ENCODE results near the gene PRDX6. TPM values are rescaled to one million over a fixed set of nuclear protein-coding genes. Genes with fewer than 3 reads are reported as not detected.

Gene PRDX6
- total and polyA plus RNA-seq, 7 donors: 369 to 592 (median 529) TPM

DNA sequence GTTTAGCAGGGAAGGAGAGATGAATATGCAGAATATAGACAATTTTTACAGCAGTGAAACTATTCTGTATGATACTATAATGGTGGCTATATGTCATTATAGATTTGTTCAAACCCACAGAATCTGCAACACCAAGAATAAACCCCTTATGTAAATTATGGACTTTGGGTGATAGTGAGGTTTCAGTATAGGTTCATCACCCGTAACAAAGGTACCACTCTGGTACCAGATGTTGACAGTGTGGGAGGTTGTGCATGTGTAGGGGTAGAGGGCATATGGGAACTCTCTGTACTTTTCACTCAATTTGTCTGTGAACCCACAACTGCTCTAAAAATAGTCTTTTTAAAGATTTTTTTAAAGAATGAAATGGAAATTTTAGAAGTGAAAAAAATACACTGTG, 29.9 kb upstream of the PRDX6 start:
- intact Hi-C loops (cut with DNase I): no loop called here
- DNase-seq: no peak
- TF ChIP-seq, protein P1, sequence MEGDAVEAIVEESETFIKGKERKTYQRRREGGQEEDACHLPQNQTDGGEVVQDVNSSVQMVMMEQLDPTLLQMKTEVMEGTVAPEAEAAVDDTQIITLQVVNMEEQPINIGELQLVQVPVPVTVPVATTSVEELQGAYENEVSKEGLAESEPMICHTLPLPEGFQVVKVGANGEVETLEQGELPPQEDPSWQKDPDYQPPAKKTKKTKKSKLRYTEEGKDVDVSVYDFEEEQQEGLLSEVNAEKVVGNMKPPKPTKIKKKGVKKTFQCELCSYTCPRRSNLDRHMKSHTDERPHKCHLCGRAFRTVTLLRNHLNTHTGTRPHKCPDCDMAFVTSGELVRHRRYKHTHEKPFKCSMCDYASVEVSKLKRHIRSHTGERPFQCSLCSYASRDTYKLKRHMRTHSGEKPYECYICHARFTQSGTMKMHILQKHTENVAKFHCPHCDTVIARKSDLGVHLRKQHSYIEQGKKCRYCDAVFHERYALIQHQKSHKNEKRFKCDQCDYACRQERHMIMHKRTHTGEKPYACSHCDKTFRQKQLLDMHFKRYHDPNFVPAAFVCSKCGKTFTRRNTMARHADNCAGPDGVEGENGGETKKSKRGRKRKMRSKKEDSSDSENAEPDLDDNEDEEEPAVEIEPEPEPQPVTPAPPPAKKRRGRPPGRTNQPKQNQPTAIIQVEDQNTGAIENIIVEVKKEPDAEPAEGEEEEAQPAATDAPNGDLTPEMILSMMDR (IDR thresholded peaks at IDR 0.05): no peak

DNA sequence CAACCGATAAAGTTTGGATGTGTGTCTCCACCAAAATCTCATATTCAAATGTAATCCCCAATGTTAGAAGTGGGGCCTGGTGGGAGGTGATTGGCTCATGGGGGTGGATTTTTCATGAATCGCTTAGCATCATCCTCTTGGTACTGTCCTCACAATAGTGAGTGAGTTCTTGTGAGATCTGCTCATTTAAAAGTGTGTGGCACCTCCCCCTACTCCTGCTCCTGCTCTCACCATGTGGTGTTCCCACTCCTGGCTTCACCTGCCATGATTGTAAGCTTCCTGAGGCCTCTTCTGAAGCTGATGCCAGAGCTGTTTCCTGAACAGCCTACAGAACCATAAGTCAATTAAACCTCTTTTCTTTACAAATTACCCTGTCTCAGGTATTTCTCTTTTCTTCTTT, 28.2 kb upstream of the PRDX6 start:
- H3K4me1 ChIP-seq: no peaks in the 10 kb centered on the region
- WGBS, 3 donors: 98% methylated on average over 2 of the region's 2 CpGs
- ATAC-seq (no peak), DNase-seq (no peak)
- H3K36me3 ChIP-seq (ENCODE audit: insufficient read depth in 1 of 2, low read depth in 1 of 2): no peaks in the 10 kb centered on the region
- intact Hi-C loops (cut with DNase I): no loop called here
- no peaks in the 10 kb centered on the region for H3K27me3 ChIP-seq (ENCODE audit: insufficient read depth in 3 of 3, low read length in 2 of 3)
- no peak overlapping the region for H3K4me3 ChIP-seq
- no peaks in the 10 kb centered on the region for H3K9me3 ChIP-seq
- H3K27ac ChIP-seq: no peak overlapping the region
- TF ChIP-seq, protein P1 (IDR thresholded peaks at IDR 0.05): no peak

More for the DNA sequence above, 29.9 kb upstream of the PRDX6 start:
- no peaks in the 10 kb centered on the region for H3K9me3 ChIP-seq
- H3K4me3 ChIP-seq: no peak overlapping the region
- no peak overlapping the region for H3K27ac ChIP-seq
- H3K4me1 ChIP-seq: no peaks in the 10 kb centered on the region
- H3K27me3 ChIP-seq (ENCODE audit: insufficient read depth in 3 of 3, low read length in 2 of 3): no peaks in the 10 kb centered on the region
- no peaks in the 10 kb centered on the region for H3K36me3 ChIP-seq (ENCODE audit: insufficient read depth in 1 of 2, low read depth in 1 of 2)
- 93 to 100% (median 98%) methylated on average over 1 of the region's 1 CpG for WGBS, 3 donors
- no peak for ATAC-seq

DNA sequence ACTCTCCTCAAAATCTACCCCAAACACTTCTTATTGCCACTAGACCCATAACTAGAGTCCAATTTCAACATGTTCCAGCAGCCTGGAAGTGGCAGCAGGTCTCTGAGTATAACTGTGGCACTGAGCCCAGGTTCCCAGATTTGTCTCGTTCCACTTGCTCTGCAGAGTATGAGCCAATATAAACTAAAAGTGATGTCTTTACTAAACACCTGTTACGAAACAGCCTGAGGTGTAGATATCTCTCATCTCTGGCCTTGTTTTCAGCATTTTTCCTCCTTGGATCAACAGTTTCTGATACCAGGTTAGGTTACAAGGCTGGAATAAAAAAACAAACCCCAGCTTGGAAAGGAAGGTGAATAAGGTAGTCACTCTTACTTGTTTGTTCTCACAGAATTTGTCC, 25.2 kb upstream of the PRDX6 start:
- Histone ChIP-seq H3K4me1 (no peaks in the 10 kb centered on the region), H3K9me3 (no peaks in the 10 kb centered on the region), H3K36me3 (ENCODE audit: insufficient read depth in 1 of 2, low read depth in 1 of 2) (no peaks in the 10 kb centered on the region), H3K27ac (peak overlapping the region; percentile 4), H3K4me3 (no peak overlapping the region), H3K27me3 (ENCODE audit: insufficient read depth in 3 of 3, low read length in 2 of 3) (no peaks in the 10 kb centered on the region)
- WGBS, 3 donors: 18 to 31% (median 24%) methylated on average over 2 of the region's 2 CpGs
- ATAC-seq (peak; percentile 35 to 77 (median 49)), DNase-seq (no peak)
- TF ChIP-seq, protein P1 (IDR thresholded peaks at IDR 0.05): no peak
- intact Hi-C loops (cut with DNase I): no loop called here

DNA sequence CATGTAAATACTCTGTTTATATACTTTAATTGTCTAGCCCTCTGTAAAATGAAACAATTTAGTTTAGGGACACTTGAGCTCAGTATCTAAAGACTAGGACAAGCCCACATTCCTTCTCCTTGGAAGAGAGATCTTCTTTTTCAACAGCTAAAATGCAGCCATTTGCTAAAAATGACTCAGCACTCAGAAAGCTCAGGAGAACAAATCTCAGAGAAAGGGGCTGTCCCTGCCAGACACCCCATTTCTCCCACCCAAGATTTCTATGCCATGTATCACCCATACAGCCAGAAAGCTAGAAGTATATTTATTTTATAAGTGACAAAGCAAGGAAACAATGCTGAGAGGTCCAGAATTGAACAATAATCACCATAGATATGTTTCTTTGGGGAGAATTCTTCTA, 23.2 kb upstream of the PRDX6 start:
- H3K4me3 ChIP-seq: no peak overlapping the region
- no peak for ATAC-seq
- no peaks in the 10 kb centered on the region for H3K9me3 ChIP-seq
- DNase-seq: no peak
- H3K4me1 ChIP-seq: no peaks in the 10 kb centered on the region
- no peak overlapping the region for H3K27ac ChIP-seq
- no peaks in the 10 kb centered on the region for H3K36me3 ChIP-seq (ENCODE audit: insufficient read depth in 1 of 2, low read depth in 1 of 2)
- TF ChIP-seq, protein P1 (IDR thresholded peaks at IDR 0.05): no peak
- no peaks in the 10 kb centered on the region for H3K27me3 ChIP-seq (ENCODE audit: insufficient read depth in 3 of 3, low read length in 2 of 3)
- intact Hi-C loops (cut with DNase I): no loop called here

DNA sequence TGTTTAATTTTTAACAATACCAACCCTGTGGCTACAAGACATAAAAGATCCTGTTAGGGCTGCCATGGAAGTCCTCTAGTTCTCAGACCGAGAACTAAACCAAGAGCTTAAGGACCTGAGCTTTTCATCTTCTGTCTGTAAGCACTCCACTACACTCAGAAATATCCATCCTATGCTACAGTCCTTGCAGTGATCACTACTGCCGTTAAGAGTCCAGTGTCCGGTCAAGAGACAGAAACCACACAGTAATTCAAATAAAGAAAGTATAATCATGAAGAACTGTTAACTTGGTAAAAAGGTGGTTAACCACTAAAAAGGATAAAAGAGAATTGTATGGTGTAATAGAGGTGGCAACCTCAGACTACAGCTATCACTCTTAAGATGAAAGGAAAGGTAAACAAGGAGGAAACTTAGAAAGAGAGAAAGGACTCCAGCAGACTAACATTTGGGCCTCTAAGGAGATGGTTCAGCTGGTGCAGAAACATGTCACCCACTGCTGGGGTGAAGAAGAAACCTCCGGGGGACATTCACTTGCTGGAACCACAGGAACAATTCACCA, 22.1 kb upstream of the PRDX6 start:
- H3K27ac ChIP-seq: no peak overlapping the region
- no peaks in the 10 kb centered on the region for H3K4me1 ChIP-seq
- intact Hi-C loops (cut with DNase I): no loop called here
- ATAC-seq: no peak
- DNase-seq: no peak
- H3K4me3 ChIP-seq: no peak overlapping the region
- WGBS, 3 donors: 84 to 97% (median 97%) methylated on average over 4 of the region's 4 CpGs
- H3K9me3 ChIP-seq: no peaks in the 10 kb centered on the region
- H3K27me3 ChIP-seq (ENCODE audit: insufficient read depth in 3 of 3, low read length in 2 of 3): no peaks in the 10 kb centered on the region
- TF ChIP-seq, protein P1 (IDR thresholded peaks at IDR 0.05): no peak
- H3K36me3 ChIP-seq (ENCODE audit: insufficient read depth in 1 of 2, low read depth in 1 of 2): no peaks in the 10 kb centered on the region

All from psoas muscle (tissue), 8 donors.